HCT116 (cell line): ENCODE measurements around the gene BAG1. TPM values are rescaled to one million over a fixed set of nuclear protein-coding genes. Genes with fewer than 3 reads are reported as not detected.

Source experiments
- ATAC-seq: fragments of 200-7000 bp; cut with Tn5 transposase; 2 replicates; pipeline ENCODE4 v1.9.1; 2020; ENCODE audit warnings: mild to moderate bottlenecking, moderate library complexity
- BruUV-seq: library from RNA; stranded (reverse); fragments of 400-500 nt; replicated peaks from 2 replicates; lab custom pipeline; 2021; lab: Mats Ljungman, UMichigan
- CTCF ChIA-PET: fragments of 300-600 bp; sonication (Branson Sonifier 250); formaldehyde crosslinking; loops from one replicate; lab custom pipeline; 2021; ENCODE audit warnings: antibody characterized with exemption; lab: Charles Lee
- POLR2A ChIA-PET: fragments of 300-600, 350-600 bp; sonication (Branson Sonifier 250); formaldehyde crosslinking; loops from one replicate; lab custom pipeline; 2021; ENCODE audit warnings: antibody characterized with exemption; lab: Charles Lee
- RAD21 ChIA-PET, 2 experiments: fragments of 300-600 bp; sonication (Branson Sonifier 250); formaldehyde crosslinking; loops; one replicate each; lab custom pipeline; 2023; ENCODE audit warnings: low total read pairs in 2 of 2; ENCODE audit not compliant: uncharacterized antibody in 2 of 2, unreplicated experiment in 2 of 2, low non-redundant PET in 1 of 2; lab: Charles Lee
- DNase-seq: peaks from one replicate; pipeline ENCODE4 v3.0.0-alpha.2; 2010; ENCODE audit warnings: low read depth, low spot score
- H2AFZ ChIP-seq: fragments of 200-600 bp; shearing (Covaris generic), sonication (generic); 2 replicates; pipeline ENCODE4 v1.6.1; 2017; ENCODE audit warnings: low read depth, mixed run types, mixed read lengths, antibody characterized with exemption, low read length; ENCODE audit not compliant: poor library complexity, severe bottlenecking
- H3K27ac ChIP-seq: 2 replicates; pipeline ENCODE4 v1.5.1; 2012; ENCODE audit warnings: low read depth, low read length
- H3K27me3 ChIP-seq: fragments of 200-600 bp; sonication (generic); 2 replicates; pipeline ENCODE4 v1.6.1; 2016; ENCODE audit warnings: mixed run types, low read length, mixed read lengths; ENCODE audit not compliant: insufficient read depth
- H3K36me3 ChIP-seq, 2 experiments: fragments of 200-500 bp in 1 of 2; fragments of 200-600 bp in 1 of 2; sonication (Bioruptor generic) in 1 of 2; sonication (generic) in 1 of 2; 2 replicates each; pipeline versions ENCODE4 v1.5.1 to v1.6.1; 2014 to 2016; ENCODE audit warnings: low read length in 2 of 2, inconsistent platforms in 1 of 2, mixed read lengths in 1 of 2, mixed run types in 1 of 2; ENCODE audit not compliant: insufficient read depth in 2 of 2, control insufficient read depth in 1 of 2
- H3K4me1 ChIP-seq, 2 experiments: fragments of 200-600 bp in 1 of 2; sonication (generic) in 1 of 2; 2 replicates each; pipeline versions ENCODE4 v1.5.1 to v1.6.1; 2012 to 2017; ENCODE audit warnings: low read length in 2 of 2, inconsistent platforms in 1 of 2, mild to moderate bottlenecking in 1 of 2, mixed read lengths in 1 of 2, mixed run types in 1 of 2, moderate library complexity in 1 of 2; ENCODE audit not compliant: insufficient read depth in 2 of 2, control insufficient read depth in 1 of 2
- H3K4me2 ChIP-seq: fragments of 200-600 bp; sonication (generic); 2 replicates; pipeline ENCODE4 v1.6.1; 2017; ENCODE audit warnings: mixed run types, low read length, mixed read lengths
- H3K4me3 ChIP-seq, 2 experiments: fragments of 200-600 bp in 1 of 2; sonication (generic) in 1 of 2; replicated peaks in 1 of 2; 2 replicates each; pipeline ENCODE4 v1.5.1; 2011 to 2016; ENCODE audit warnings: low read length in 2 of 2, control low read depth in 1 of 2, low read depth in 1 of 2, mild to moderate bottlenecking in 1 of 2, mixed read lengths in 1 of 2, mixed run types in 1 of 2
- H3K79me2 ChIP-seq: fragments of 200-600 bp; sonication (generic); 2 replicates; pipeline ENCODE4 v1.6.1; 2017; ENCODE audit warnings: mild to moderate bottlenecking, mixed run types, low read length, moderate library complexity, mixed read lengths; ENCODE audit not compliant: insufficient read depth
- H3K9ac ChIP-seq: fragments of 200-600 bp; sonication (generic); 2 replicates; pipeline ENCODE4 v1.6.1; 2016; ENCODE audit warnings: low read length, mixed read lengths
- H3K9me2 ChIP-seq: fragments of 200-600 bp; sonication (generic), shearing (Covaris generic); 2 replicates; pipeline ENCODE4 v1.6.1; 2017; ENCODE audit warnings: mixed run types, mild to moderate bottlenecking, moderate library complexity; ENCODE audit not compliant: insufficient read depth
- H3K9me3 ChIP-seq, 2 experiments: fragments of 200-500 bp in 1 of 2; fragments of 200-600 bp in 1 of 2; sonication (Bioruptor generic) in 1 of 2; sonication (generic) in 1 of 2; 2 replicates each; pipeline ENCODE4 v1.6.1; 2014 to 2017; ENCODE audit warnings: low read length in 2 of 2, mixed read lengths in 2 of 2, inconsistent platforms in 1 of 2, low read depth in 1 of 2, mild to moderate bottlenecking in 1 of 2, mixed run types in 1 of 2, moderate library complexity in 1 of 2; ENCODE audit not compliant: control insufficient read depth in 1 of 2, insufficient read depth in 1 of 2
- H4K20me1 ChIP-seq: fragments of 200-600 bp; sonication (generic), shearing (Covaris generic); 2 replicates; pipeline ENCODE4 v1.6.1; 2017; ENCODE audit warnings: mixed run types, mild to moderate bottlenecking, moderate library complexity; ENCODE audit not compliant: insufficient read depth
- CBX3 ChIP-seq: IDR thresholded peaks from 2 replicates; pipeline ENCODE4 v1.6.1; 2012; ENCODE audit warnings: low read depth
- MAX ChIP-seq: IDR thresholded peaks from 2 replicates; pipeline ENCODE4 v1.6.1; 2012
- ZNF274 ChIP-seq: fragments of 200-500 bp; sonication (Bioruptor generic); IDR thresholded peaks from 2 replicates; pipeline ENCODE4 v1.6.1; 2014; ENCODE audit warnings: mild to moderate bottlenecking, low read depth, low read length, inconsistent platforms
- intact Hi-C: fragments of 100-400 bp; cut with micrococcal nuclease; formaldehyde crosslinking; loops from 2 replicates; pipeline ENCODE4 v1.10.0; 2022
- total RNA-seq: library from RNA; stranded (reverse); gene quantifications from one replicate; pipeline ENCODE4 v1.2.1, GENCODE V29; 2021; ENCODE audit not compliant: unreplicated experiment

The BAG1 gene
- total RNA-seq, 1 experiment from 2014 or later: 58.2 TPM

DNA sequence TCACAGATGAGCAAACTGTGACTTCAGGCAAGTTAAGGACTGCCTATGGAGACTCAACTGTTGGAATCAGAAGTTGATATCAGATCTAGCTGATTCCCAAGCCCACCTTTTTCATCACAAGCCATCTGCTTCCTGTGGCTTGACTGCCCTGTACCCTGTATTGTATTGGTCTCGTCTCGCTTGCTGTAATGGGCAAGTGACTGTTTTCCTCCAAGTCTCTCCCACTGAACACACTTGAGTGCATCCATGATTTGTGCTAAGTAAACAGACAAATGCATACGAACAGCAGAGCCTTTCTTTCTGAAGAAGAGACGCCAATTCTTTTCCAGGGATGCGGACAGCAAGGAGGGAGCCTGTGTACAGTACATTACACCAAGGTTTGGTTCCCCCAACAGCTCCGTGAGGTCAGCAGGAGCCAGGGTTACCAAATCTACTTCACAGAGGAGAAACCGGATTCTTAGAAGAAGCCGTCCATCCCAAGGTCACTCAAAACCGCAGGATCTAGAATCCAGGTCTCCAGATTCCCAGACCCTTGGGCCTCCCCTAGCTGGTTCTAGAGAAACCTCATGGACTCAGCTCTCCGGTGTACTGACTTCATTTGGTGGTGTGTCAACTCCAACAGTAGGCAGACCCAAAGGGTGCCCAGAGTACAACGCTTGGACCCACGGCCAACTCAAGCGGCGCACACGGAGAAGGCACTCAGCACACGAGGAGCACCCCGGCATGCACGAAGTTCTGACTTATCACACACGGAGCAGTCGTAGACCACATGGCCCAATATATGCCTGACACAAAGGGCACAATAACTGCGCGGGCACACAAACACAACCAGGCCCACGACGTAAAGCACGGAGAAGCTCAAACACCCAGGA is 1.1 kb downstream of the BAG1 start:
- ChIA-PET CTCF (interaction anchor here (1.3 kb wide), 1 partner anchor 23 kb away, joined by 4 read pairs; no protein-coding TSS in a partner anchor), POLR2A (interaction anchor here (1.3 kb wide), 1 partner anchor 9 kb away, joined by 5 read pairs; no protein-coding TSS in a partner anchor), RAD21 (no interaction called here)
- peak overlapping the region; percentile 98 to 99 for H3K4me3 ChIP-seq
- TF ChIP-seq MAX (peak; percentile 68), CBX3 (no peak)
- no peak for ATAC-seq
- peaks cover 37 to 46% of the 10 kb centered on the region in 2 experiments for H3K36me3 ChIP-seq
- peak overlapping the region; percentile 80 for H3K4me2 ChIP-seq
- peaks cover 3 to 16% of the 10 kb centered on the region in 2 experiments; a peak in 3 of 4 replicates for H3K4me1 ChIP-seq
- peaks cover 67% of the 10 kb centered on the region for H3K79me2 ChIP-seq
- no peaks in the 10 kb centered on the region for H3K9me2 ChIP-seq
- H3K27me3 ChIP-seq: no peaks in the 10 kb centered on the region
- H4K20me1 ChIP-seq: no peaks in the 10 kb centered on the region
- peak overlapping the region; percentile 93 for H3K9ac ChIP-seq
- intact Hi-C loops: loop anchor here (1.0 to 2.0 kb wide), 3 partner anchors 27 to 35 kb away; partner anchors contain the start of gene NFX1
- peak overlapping the region; percentile 87 for H3K27ac ChIP-seq
- H3K9me3 ChIP-seq: no peaks in the 10 kb centered on the region
- TSS peak; percentile 33 for BruUV-seq
- DNase-seq: no peak
- H2AFZ ChIP-seq: no peak overlapping the region

DNA sequence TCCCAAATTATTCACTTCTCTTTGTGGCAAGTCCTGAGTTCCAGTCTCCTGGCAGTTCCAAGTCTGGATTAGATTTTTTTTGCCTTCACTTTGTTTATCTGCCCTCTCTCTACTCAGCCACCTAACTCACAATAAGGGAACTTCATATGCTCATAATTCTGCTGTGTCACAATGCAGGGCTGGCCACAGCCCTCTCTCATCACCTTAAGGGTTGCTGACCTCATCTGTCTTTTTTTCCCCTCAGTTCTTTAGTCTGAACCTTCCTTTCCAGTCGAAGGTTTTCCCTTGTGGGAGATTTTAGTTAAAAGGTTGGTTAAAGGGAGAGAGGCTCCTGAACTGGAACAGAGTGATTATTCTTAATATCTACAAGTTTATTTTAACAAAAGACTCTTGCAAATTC is 4.1 kb downstream of the BAG1 start:
- no peaks in the 10 kb centered on the region for H3K9me2 ChIP-seq
- no peak overlapping the region for H3K27ac ChIP-seq
- peaks cover 47 to 60% of the 10 kb centered on the region in 2 experiments for H3K36me3 ChIP-seq
- no peak overlapping the region for H3K9ac ChIP-seq
- CTCF ChIA-PET: no interaction called here
- no peak overlapping the region for H3K4me2 ChIP-seq
- H3K4me1 ChIP-seq: peaks cover 0 to 9% of the 10 kb centered on the region in 2 experiments; a peak in 3 of 4 replicates
- no peak overlapping the region for H2AFZ ChIP-seq
- intact Hi-C loops: no loop called here
- DNase-seq: no peak
- H3K9me3 ChIP-seq: no peaks in the 10 kb centered on the region
- peaks cover 49% of the 10 kb centered on the region for H3K79me2 ChIP-seq
- H3K27me3 ChIP-seq: no peaks in the 10 kb centered on the region
- no peak for TF ChIP-seq ZNF274
- TF ChIP-seq CBX3: no peak
- POLR2A ChIA-PET: no interaction called here
- no TSS peak for BruUV-seq
- RAD21 ChIA-PET: no interaction called here
- H3K4me3 ChIP-seq: no peak overlapping the region
- H4K20me1 ChIP-seq: no peaks in the 10 kb centered on the region
- no peak for ATAC-seq
